Body of pancreas (tissue), 4 donors: ENCODE data around the gene FBLN5.

Source experiments
- POLR2A ChIP-seq, 3 donors: fragments of 450-650 bp; IDR thresholded peaks; one replicate each; pipeline ENCODE4 v1.6.1; 2016; ENCODE audit warnings: antibody characterized with exemption in 3 of 3, mild to moderate bottlenecking in 2 of 3
- TF ChIP-seq, protein P1 (sequence below), 7 experiments: fragments of 450-650 bp in 4 of 7; fragments of 200-600 bp in 3 of 7; sonication (generic) in 3 of 7; IDR thresholded peaks; one replicate each; pipeline ENCODE4 v1.5.1; 2016 to 2019; ENCODE audit warnings: antibody characterized with exemption in 7 of 7

DNA sequence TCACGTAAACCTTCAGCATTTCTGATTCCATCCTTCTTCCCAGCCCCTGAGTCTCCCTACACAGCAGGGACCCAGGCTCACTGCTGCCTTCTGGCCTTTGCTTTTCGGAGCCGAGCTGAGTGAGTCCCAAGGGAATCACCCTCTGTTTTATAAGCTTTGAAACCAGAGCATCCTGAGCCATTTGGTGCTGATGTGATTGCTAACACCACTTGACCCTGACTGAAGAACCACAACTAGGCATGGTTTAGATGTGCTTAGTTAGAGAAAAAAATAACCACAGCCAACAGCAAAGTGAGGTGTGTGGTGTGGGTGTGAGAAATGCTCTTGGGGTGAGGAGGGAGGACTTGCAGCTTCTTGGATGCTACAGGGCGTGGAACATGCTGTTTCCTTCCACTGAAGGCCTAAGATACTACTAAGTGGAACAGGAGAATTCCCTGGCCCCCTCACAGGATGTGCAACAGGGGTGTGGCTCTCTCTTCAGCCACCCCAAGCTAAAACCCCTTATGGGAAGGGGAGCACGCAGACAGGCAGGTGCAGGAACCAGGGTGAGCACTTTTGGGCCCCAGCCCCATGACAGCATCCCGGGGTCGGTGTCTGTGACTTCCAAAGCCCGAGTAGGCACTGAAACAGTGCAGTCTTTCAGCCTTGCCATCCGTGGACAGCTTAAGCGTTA lies 80.0 kb downstream of the FBLN5 start, which contains the start of gene TC2N:
- TF ChIP-seq POLR2A (IDR thresholded peaks at IDR 0.05) = no peak
- TF ChIP-seq, protein P1, sequence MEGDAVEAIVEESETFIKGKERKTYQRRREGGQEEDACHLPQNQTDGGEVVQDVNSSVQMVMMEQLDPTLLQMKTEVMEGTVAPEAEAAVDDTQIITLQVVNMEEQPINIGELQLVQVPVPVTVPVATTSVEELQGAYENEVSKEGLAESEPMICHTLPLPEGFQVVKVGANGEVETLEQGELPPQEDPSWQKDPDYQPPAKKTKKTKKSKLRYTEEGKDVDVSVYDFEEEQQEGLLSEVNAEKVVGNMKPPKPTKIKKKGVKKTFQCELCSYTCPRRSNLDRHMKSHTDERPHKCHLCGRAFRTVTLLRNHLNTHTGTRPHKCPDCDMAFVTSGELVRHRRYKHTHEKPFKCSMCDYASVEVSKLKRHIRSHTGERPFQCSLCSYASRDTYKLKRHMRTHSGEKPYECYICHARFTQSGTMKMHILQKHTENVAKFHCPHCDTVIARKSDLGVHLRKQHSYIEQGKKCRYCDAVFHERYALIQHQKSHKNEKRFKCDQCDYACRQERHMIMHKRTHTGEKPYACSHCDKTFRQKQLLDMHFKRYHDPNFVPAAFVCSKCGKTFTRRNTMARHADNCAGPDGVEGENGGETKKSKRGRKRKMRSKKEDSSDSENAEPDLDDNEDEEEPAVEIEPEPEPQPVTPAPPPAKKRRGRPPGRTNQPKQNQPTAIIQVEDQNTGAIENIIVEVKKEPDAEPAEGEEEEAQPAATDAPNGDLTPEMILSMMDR (IDR thresholded peaks at IDR 0.05) = no peak
